ENCODE data around the gene GNAQ.

GNAQ gene

GRCh38 chr9:77910194-77910621, 121.4 kb downstream of the GNAQ start:
- in situ Hi-C loops (cut with HindIII; ENCODE audit: low sequenced_read_pairs), result no loop called here

- in situ Hi-C loops (cut with HindIII; ENCODE audit: low sequenced_read_pairs), result no loop called here
Measured at GRCh38 chr9:77909306-77909705, 122.3 kb downstream of the GNAQ start.

- in situ Hi-C loops (cut with HindIII; ENCODE audit: low sequenced_read_pairs), result no loop called here
Measured at GRCh38 chr9:77908293-77908692, 123.3 kb downstream of the GNAQ start.

GRCh38 chr9:77907585-77907984, 124.0 kb downstream of the GNAQ start:
- in situ Hi-C loops (cut with HindIII; ENCODE audit: low sequenced_read_pairs), result no loop called here

- in situ Hi-C loops (cut with HindIII; ENCODE audit: low sequenced_read_pairs), result no loop called here
Measured at GRCh38 chr9:77906991-77907390, 124.6 kb downstream of the GNAQ start.

- in situ Hi-C loops (cut with HindIII; ENCODE audit: low sequenced_read_pairs), result no loop called here
Measured at GRCh38 chr9:77903666-77904285, 127.8 kb downstream of the GNAQ start.

- in situ Hi-C loops (cut with HindIII; ENCODE audit: low sequenced_read_pairs), result no loop called here
Measured at GRCh38 chr9:77901771-77902170, 129.8 kb downstream of the GNAQ start.

GRCh38 chr9:77901018-77901417, 130.6 kb downstream of the GNAQ start:
- in situ Hi-C loops (cut with HindIII; ENCODE audit: low sequenced_read_pairs), result no loop called here

GRCh38 chr9:77899679-77900354, 131.8 kb downstream of the GNAQ start:
- in situ Hi-C loops (cut with HindIII; ENCODE audit: low sequenced_read_pairs), result no loop called here

GRCh38 chr9:77898864-77899263, 132.7 kb downstream of the GNAQ start:
- in situ Hi-C loops (cut with HindIII; ENCODE audit: low sequenced_read_pairs), result no loop called here

GRCh38 chr9:77896938-77897667, 134.5 kb downstream of the GNAQ start:
- in situ Hi-C loops (cut with HindIII; ENCODE audit: low sequenced_read_pairs), result no loop called here

- in situ Hi-C loops (cut with HindIII; ENCODE audit: low sequenced_read_pairs), result no loop called here
Measured at GRCh38 chr9:77896269-77896937, 135.2 kb downstream of the GNAQ start.

- in situ Hi-C loops (cut with HindIII; ENCODE audit: low sequenced_read_pairs), result no loop called here
Measured at GRCh38 chr9:77893706-77894105, 137.9 kb downstream of the GNAQ start.

GRCh38 chr9:77892955-77893514, 138.6 kb downstream of the GNAQ start:
- in situ Hi-C loops (cut with HindIII; ENCODE audit: low sequenced_read_pairs), result no loop called here

GRCh38 chr9:77892171-77892570, 139.4 kb downstream of the GNAQ start:
- in situ Hi-C loops (cut with HindIII; ENCODE audit: low sequenced_read_pairs), result no loop called here

GRCh38 chr9:77891128-77891800, 140.3 kb downstream of the GNAQ start:
- in situ Hi-C loops (cut with HindIII; ENCODE audit: low sequenced_read_pairs), result no loop called here

GRCh38 chr9:77887662-77888061, 143.9 kb downstream of the GNAQ start:
- in situ Hi-C loops (cut with HindIII; ENCODE audit: low sequenced_read_pairs), result no loop called here

- in situ Hi-C loops (cut with HindIII; ENCODE audit: low sequenced_read_pairs), result no loop called here
Measured at GRCh38 chr9:77885104-77885672, 146.4 kb downstream of the GNAQ start.

GRCh38 chr9:77883846-77884771, 147.5 kb downstream of the GNAQ start:
- in situ Hi-C loops (cut with HindIII; ENCODE audit: low sequenced_read_pairs), result no loop called here
